ENCODE data around the gene LCA5. TPM values are rescaled to one million over a fixed set of nuclear protein-coding genes. Genes with fewer than 3 reads are reported as not detected.
A peak's percentile ranks its signal among the peaks of the same experiment; 100 is the strongest.

The LCA5 gene
- polyA plus RNA-seq, 1 donor from 2014 or later = 0.30 TPM

DNA sequence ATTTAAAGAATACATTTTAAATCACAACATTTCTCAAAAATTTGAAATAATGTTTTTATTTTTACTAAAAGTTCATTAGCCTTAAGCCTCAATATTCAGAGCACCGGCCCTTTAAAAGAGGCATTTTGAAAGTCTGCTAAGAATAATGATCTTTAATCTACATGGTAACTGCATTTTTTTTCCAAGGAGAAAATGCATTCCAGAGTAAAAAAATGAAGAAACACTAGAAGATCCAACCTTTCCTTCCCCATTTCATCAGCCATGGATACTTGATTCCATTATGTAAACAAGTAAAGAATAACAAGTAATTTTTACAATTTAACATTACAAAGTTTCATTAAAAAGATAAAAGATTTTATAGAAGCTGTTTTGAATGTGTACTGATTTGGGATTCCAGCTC lies 21.8 kb downstream of the LCA5 start:
- Mint-ChIP-seq H3K9me3 (peaks cover 0 to 8% (median 0%) of the 10 kb centered on the region in 3 donors), H3K27me3 (no peaks in the 10 kb centered on the region), H3K4me3 (no peak overlapping the region), H3K4me1 (no peaks in the 10 kb centered on the region), H3K36me3 (no peaks in the 10 kb centered on the region), H3K27ac (no peak overlapping the region)

DNA sequence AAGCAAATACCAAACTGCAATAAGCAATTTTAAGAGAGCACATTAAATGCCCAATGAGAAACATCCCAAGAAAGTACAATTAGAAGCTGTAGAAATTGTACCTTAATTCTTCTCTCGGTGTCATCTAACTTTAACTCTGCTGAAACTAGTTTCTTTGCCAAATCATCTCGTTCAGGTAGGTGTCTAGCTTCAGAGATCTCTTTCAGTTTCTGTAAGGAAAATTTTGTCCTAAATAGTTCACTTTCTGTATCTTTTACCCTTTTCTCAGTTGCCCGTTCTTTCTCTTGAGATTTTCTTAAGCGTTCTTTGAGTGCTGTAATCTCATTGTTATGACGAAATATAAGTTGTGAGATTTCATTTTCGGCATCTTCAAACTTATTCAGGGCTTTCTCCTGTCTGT lies 24.1 kb downstream of the LCA5 start:
- no peaks in the 10 kb centered on the region for H3K27me3 Mint-ChIP-seq
- H3K4me1 Mint-ChIP-seq = no peaks in the 10 kb centered on the region
- no peak overlapping the region for H3K27ac Mint-ChIP-seq
- no peak overlapping the region for H3K4me3 Mint-ChIP-seq
- H3K36me3 Mint-ChIP-seq = no peaks in the 10 kb centered on the region
- H3K9me3 Mint-ChIP-seq = peaks cover 0 to 12% (median 0%) of the 10 kb centered on the region in 3 donors

DNA sequence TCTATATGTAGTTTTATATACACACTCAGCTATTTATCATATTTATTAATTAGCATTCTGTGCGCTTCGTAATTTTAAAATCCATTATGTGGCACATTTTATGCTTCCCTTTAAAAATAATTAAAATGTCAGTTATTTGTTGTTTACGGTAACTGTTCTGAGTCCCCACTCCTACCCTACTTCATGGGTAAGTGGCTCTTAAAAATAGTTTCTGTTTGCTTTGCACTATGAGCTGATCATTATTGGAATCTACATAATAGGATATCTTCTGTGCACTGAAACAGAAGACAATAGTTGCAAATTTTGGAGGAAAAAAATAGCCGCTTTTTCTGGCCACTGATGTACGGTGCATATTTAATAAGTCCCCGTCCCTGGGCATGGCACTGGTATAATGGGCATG lies 25.2 kb downstream of the LCA5 start:
- H3K4me1 Mint-ChIP-seq = no peaks in the 10 kb centered on the region
- H3K4me3 Mint-ChIP-seq = no peak overlapping the region
- no peaks in the 10 kb centered on the region for H3K36me3 Mint-ChIP-seq
- H3K27me3 Mint-ChIP-seq = no peaks in the 10 kb centered on the region
- H3K9me3 Mint-ChIP-seq = peaks cover 0 to 12% (median 0%) of the 10 kb centered on the region in 3 donors
- H3K27ac Mint-ChIP-seq = no peak overlapping the region

DNA sequence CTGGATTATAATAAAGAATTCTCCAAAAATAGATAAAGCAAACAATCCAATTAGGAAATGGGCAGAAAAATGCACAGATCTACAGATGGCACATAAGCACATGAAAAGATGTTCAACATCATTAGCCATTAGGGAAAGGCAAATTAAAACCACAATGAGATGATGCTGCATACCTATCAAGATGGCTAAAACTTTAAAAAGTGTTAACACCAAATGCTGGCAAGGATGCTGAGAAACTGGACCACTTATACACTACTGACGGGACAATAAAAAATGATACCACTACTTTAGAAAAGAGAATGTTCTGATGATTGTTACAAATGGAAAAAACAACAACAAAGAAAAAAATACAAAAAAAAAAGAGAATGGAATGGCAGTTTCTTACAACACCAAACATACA lies 26.5 kb downstream of the LCA5 start:
- no peak overlapping the region for H3K27ac Mint-ChIP-seq
- H3K4me1 Mint-ChIP-seq = no peaks in the 10 kb centered on the region
- H3K9me3 Mint-ChIP-seq = peaks cover 0 to 12% (median under 1%) of the 10 kb centered on the region in 3 donors
- H3K36me3 Mint-ChIP-seq = peaks cover 2% of the 10 kb centered on the region
- no peak overlapping the region for H3K4me3 Mint-ChIP-seq
- no peaks in the 10 kb centered on the region for H3K27me3 Mint-ChIP-seq

DNA sequence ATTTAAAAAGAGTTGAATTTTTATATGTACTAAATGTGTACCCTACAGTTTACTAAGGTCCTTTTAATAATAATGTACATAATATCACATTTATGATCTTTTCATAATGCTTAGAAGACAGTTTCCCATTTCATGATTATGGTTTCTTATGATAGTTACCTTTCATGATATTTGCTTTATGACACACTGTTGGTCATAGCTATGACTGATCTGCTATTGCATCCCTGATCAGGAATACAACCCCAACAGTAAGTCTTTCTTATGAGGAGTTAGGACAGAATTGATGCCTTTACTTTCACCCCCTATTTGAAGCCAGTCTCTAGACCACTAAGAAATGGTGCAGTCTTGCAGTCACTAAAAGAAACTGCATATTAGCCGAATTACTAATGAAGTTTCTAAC lies 31.0 kb downstream of the LCA5 start:
- Mint-ChIP-seq H3K4me1 (no peaks in the 10 kb centered on the region), H3K9me3 (peaks cover 0 to 10% (median 3%) of the 10 kb centered on the region in 3 donors), H3K36me3 (peaks cover 2% of the 10 kb centered on the region), H3K27ac (no peak overlapping the region), H3K4me3 (no peak overlapping the region), H3K27me3 (no peaks in the 10 kb centered on the region)

DNA sequence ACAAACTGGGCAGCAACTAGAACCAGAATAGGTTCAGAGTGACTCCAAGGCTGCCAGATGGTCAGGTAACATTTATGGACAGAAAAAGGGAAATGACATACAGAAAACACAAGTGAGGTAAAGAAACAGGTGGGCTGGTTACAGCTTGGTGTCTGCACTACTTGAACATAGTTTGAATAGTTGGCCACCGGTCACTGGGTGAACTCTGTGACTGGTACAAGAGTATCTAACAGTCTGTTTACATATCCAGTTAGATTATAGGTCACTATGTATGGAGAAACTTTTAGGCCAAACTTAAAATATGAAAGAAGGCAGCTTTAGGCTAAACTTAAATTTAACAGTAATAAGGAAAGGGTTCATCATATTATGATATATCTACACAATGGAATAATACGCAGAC lies 32.9 kb downstream of the LCA5 start:
- Mint-ChIP-seq H3K9me3 (peaks cover 0 to 3% (median 3%) of the 10 kb centered on the region in 3 donors), H3K27ac (no peak overlapping the region), H3K27me3 (no peaks in the 10 kb centered on the region), H3K4me1 (no peaks in the 10 kb centered on the region), H3K36me3 (peaks cover 2% of the 10 kb centered on the region), H3K4me3 (no peak overlapping the region)

DNA sequence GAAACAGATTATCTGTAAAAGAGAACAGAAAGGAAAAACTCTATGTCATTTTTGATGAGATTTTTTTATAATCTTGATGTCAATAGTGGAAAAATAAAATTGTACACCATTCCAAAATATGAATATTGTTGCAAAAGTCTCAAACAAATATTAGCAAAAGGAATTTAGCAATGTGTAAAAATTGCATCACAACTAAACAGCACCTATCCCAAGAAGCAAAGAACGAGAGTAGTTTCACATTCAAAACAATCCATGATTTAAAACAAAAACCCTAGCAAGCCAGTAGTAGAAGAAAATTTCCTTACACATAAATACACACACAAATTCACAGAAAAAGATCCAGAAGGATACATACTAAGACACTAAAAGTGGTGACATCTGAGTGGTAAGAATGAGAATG lies 38.4 kb downstream of the LCA5 start:
- H3K9me3 Mint-ChIP-seq = no peaks in the 10 kb centered on the region
- no peaks in the 10 kb centered on the region for H3K27me3 Mint-ChIP-seq
- H3K4me1 Mint-ChIP-seq = peaks cover 0 to 2% (median 0%) of the 10 kb centered on the region in 3 donors
- no peaks in the 10 kb centered on the region for H3K36me3 Mint-ChIP-seq
- no peak overlapping the region for H3K27ac Mint-ChIP-seq
- H3K4me3 Mint-ChIP-seq = no peak overlapping the region

DNA sequence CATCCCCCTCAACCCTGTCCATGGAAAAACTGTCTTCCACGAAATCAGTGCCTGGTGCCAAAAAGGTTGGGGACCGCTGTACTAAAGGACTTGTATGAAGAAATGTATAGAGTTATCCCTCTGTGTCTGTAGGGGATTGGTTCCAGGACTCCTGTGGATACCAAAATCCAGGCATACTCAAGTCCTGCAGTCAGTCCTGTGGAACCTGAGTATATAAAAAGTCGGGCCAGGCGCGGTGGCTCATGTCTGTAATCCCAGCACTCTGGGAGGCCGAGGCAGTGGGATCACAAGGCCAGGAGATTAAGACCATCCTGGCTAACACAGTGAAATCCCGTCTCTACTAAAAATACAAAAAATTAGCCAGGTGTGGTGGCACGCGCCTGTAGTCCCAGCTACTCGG lies 42.0 kb downstream of the LCA5 start:
- Mint-ChIP-seq H3K9me3 (no peaks in the 10 kb centered on the region), H3K36me3 (no peaks in the 10 kb centered on the region), H3K27ac (no peak overlapping the region), H3K27me3 (no peaks in the 10 kb centered on the region), H3K4me3 (no peak overlapping the region), H3K4me1 (peaks cover 0 to 2% (median 0%) of the 10 kb centered on the region in 3 donors)

DNA sequence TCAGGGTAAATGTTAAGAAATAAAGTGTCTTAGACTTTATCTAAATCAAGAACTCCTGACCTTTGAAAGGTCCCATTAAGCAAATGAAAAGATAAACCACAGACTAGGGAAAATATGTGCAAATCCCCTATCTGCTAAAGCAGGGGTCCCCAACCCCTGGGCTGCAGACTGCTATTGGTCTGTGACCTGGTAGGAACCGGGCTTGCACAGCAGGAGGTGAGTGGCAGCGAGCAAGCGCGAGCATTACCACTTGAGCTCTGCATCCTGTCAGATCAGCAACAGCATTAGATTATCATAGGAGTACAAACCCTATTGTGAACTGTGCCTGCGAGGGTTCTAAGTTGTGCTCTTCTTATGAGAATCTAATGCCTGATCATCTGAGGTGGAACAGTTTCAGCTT lies 42.4 kb downstream of the LCA5 start:
- Mint-ChIP-seq H3K4me1 (peaks cover 0 to 2% (median 0%) of the 10 kb centered on the region in 3 donors), H3K27me3 (no peaks in the 10 kb centered on the region), H3K27ac (no peak overlapping the region), H3K36me3 (no peaks in the 10 kb centered on the region), H3K4me3 (no peak overlapping the region), H3K9me3 (no peaks in the 10 kb centered on the region)

DNA sequence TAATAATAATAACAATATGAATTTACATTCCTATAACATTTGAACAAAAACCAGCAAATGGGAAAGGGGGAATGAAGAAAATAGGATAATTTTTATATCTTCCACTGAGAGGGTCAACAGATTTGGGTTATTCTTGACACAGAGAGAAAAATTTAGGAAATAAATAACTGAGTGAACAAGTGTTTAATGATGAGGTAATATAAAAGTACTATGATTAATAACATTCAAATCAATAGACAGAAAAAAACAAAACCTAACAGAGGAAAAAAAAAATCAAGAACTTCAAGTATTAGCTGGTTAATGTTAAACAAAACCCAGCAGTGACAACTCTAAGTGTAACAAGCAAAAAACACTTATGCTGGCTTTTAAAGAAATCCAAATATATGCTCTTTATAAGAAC lies 66.5 kb downstream of the LCA5 start:
- Mint-ChIP-seq H3K4me3 (no peak overlapping the region), H3K4me1 (no peaks in the 10 kb centered on the region), H3K9me3 (peaks cover 0 to 9% (median 2%) of the 10 kb centered on the region in 3 donors), H3K27ac (no peak overlapping the region), H3K36me3 (no peaks in the 10 kb centered on the region), H3K27me3 (peaks cover 4% of the 10 kb centered on the region)

DNA sequence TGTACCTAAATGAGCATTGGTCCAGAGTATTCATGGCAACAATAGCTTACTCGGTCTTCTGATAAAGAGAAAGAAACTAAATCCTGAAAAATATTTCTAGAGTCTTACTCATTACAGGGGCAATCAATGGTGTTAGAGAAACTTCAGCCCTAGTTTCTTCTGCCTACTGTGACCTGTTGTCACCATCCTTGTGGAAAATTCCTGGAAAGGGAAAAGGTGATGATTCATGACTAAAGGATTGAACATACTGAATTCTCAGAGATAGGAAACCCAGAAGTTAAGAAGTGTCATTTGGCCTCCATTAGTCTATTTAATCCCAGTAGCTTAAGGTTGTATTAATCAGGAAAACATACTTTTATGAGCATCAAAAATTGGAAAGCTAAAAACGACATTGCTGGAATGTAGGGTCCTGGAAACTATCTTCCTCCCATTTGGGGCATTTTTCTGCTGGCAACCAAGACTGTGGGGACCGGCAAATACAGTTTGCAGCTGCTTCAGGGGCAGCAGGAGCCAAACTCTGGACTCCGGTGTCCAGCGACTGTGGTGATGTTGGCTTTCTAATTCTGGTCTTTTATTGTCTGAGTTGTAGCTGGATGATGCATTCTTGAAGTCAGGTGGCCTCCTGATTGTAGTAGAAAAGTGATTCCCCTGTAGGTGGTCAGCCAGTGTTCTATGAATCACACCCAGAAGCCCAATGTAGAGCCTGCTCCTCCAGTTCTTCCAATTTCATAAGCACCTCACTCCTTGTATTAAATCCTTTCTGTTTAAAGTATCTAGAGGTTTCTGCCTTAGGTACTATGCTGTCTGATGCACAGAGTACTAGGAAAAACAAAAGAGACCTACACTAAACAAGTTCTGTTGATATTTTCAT lies 67.6 kb downstream of the LCA5 start:
- Mint-ChIP-seq H3K4me3 (no peak overlapping the region), H3K9me3 (peaks cover 0 to 9% (median 2%) of the 10 kb centered on the region in 3 donors), H3K27me3 (peaks cover 4% of the 10 kb centered on the region), H3K36me3 (no peaks in the 10 kb centered on the region), H3K4me1 (no peaks in the 10 kb centered on the region), H3K27ac (no peak overlapping the region)

DNA sequence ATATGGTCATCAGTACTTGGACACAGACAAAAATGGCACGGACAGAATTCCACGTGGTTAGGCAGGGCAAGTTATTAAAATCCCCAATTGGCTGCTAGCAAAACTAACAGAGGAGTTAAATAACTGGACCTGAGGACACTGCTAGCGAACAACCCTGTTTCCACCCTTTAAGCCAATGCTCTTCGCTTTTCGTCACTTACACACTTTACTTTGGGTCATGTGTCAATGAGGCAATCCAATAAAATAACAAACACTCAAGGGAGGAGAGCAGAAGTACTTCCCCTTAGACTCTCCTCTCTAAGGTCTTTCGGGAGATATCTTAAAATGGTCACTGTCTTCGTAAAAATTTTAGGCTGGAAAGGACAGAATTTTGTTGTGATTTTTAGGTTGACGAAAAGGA lies 68.6 kb downstream of the LCA5 start:
- Mint-ChIP-seq H3K4me3 (no peak overlapping the region), H3K27me3 (peaks cover 4% of the 10 kb centered on the region), H3K36me3 (no peaks in the 10 kb centered on the region), H3K9me3 (peaks cover 0 to 3% (median 0%) of the 10 kb centered on the region in 3 donors), H3K4me1 (no peaks in the 10 kb centered on the region), H3K27ac (no peak overlapping the region)

DNA sequence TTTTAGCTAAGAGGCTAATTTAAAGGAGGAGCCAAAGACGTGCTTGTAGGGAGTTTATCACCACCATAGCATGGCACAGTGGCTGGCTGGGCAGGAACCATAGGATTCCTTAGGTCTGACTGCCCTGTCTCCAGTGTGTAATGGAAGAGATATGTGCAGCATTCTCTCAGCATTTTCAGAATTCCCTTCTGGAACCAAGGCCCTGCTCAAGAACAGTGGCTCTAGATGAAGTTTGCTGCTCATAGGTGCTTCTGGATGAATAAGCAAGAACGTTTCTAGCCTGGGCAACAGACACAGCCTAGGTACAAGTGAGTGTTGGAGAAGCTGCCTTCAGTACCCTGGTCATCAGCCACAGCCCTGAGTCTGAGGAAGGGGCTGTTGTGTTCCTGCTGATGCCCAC lies 69.1 kb downstream of the LCA5 start:
- H3K36me3 Mint-ChIP-seq = no peaks in the 10 kb centered on the region
- no peak overlapping the region for H3K27ac Mint-ChIP-seq
- no peaks in the 10 kb centered on the region for H3K4me1 Mint-ChIP-seq
- no peaks in the 10 kb centered on the region for H3K9me3 Mint-ChIP-seq
- peaks cover 4% of the 10 kb centered on the region for H3K27me3 Mint-ChIP-seq
- no peak overlapping the region for H3K4me3 Mint-ChIP-seq

DNA sequence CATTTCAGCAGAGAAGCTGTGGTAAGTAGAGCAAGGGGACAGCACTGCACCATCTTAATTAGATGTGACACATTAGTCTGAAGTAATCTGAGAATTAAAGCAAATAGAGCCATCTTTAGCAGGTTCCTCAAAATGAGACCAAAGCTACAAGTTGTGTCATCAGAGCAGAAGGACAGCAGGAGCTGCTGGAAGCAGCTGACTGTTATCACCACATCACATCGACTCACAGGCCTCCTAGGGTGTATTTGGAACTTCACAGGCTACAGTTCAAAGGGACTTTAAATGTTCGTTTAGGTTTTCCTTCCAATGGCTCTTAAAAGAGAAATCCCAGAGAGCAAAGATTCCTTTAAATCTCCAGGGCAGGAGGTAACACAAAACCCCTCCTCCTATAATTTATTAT lies 69.5 kb downstream of the LCA5 start:
- Mint-ChIP-seq H3K4me1 (no peaks in the 10 kb centered on the region), H3K9me3 (no peaks in the 10 kb centered on the region), H3K27ac (no peak overlapping the region), H3K27me3 (peaks cover 4% of the 10 kb centered on the region), H3K4me3 (no peak overlapping the region), H3K36me3 (no peaks in the 10 kb centered on the region)

DNA sequence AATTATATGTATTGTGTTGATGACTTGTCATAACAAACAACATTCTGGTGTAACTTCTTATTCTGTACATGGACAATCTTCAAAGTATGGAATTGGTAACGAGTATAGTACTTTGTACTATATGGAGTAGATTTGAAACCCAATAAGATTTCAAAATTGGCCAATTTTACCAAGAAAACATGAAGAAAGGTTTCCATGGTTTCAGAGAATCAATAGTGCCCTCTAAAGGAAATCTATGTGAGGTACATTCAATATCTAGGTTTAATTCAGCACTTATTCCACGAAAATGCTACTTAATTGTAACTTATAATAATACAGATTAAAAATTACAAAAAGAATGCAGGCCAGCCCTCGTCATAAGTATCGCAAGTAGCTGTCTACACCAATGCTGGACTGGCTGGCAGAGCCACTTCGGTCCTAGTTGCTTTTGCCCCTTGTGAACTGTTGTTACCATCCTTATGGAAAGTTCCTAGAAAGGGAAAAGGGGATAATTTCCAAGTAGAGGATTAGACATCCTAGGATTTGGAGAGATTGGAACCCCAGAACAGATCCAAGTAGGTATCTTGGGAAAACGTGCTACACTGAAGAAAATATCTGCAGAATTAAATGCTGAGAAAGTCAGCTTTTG lies 70.9 kb downstream of the LCA5 start:
- no peaks in the 10 kb centered on the region for H3K4me1 Mint-ChIP-seq
- H3K27me3 Mint-ChIP-seq = peaks cover 6% of the 10 kb centered on the region
- H3K4me3 Mint-ChIP-seq = no peak overlapping the region
- H3K9me3 Mint-ChIP-seq = no peaks in the 10 kb centered on the region
- H3K36me3 Mint-ChIP-seq = no peaks in the 10 kb centered on the region
- no peak overlapping the region for H3K27ac Mint-ChIP-seq

DNA sequence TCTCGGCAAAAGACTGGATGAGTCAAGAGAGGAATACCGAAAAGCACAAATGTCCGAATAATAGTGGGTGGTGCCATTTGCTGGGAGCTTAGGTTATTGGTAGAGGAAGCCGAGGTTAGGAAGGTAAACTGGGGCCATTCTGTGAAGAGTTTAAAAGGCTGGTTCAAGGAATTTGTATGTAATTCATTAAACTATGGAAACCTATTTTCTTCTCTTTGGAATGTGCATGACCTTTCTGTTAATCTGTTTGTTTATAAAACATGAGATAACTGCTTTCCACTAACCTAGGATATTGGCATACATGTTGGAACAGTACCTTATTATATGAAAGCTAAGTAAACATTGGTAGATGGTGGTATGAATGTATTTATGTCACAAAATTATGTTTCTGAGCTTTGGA lies 71.8 kb downstream of the LCA5 start:
- Mint-ChIP-seq H3K4me1 (no peaks in the 10 kb centered on the region), H3K36me3 (no peaks in the 10 kb centered on the region), H3K27me3 (peaks cover 6% of the 10 kb centered on the region), H3K4me3 (peak overlapping the region in 1 of 4 donors; percentile 23), H3K9me3 (no peaks in the 10 kb centered on the region), H3K27ac (no peak overlapping the region)
